ENCODE data around the gene EEFSEC.

- TF ChIP-seq CTCF (IDR thresholded peaks at IDR 0.05) = no peak
- no peak for TF ChIP-seq POLR2AphosphoS5 (IDR thresholded peaks at IDR 0.05; ENCODE audit: insufficient read depth in 1 of 2, low read depth in 1 of 2)
- TF ChIP-seq POLR2A (IDR thresholded peaks at IDR 0.05) = no peak
Measured at GRCh38 chr3:128430301-128430700, 277.0 kb downstream of the EEFSEC start.
